GM23248 (cell line): Measurements from ENCODE around the gene WDR70.

Experiments
- EZH2 ChIP-seq: fragments of 200-600 bp; sonication (generic); IDR thresholded peaks from 2 replicates; pipeline ENCODE4 v1.6.1; 2018; ENCODE audit warnings: antibody characterized with exemption, mild to moderate bottlenecking; ENCODE audit not compliant: insufficient read depth, poor library complexity, severe bottlenecking
- EZH2phosphoT487 ChIP-seq: fragments of 200-600 bp; sonication (generic); IDR thresholded peaks from 2 replicates; pipeline ENCODE4 v1.6.1; 2018; ENCODE audit warnings: antibody characterized with exemption, moderate library complexity, mild to moderate bottlenecking, low read depth; ENCODE audit not compliant: insufficient read depth

DNA sequence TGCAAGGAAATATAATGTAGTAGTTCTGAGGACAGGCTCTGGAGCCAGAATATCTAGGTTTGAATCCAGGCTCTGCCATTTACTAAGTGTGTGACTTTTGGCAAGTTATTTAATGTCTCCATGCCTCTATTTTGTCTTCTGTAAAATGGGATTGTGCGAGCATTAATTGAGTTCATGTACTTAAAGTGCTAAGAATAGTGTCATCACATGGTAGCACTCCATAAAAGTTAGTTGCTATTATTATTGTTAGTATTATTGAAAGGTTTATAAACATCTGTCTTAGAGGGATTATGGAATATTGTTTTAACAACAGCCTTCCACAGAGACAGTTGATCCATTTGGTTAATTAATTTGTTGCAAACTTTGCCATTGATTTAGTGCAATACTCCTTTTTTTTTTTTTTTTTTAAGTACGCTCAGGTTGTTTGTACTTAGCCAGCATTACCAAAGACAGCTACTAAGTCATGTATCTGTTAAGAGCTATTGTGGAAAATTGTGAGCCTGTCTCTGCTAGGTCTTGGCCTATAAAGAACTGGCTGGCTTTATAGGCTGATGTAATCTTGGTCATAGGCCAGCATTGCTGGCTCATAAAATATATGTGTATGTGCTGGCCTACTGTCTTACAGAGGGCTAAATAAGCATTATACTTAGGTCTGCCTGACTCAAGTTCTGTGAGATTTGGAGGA is 174.7 kb downstream of the WDR70 start:
- TF ChIP-seq EZH2 = no peak
- no peak for TF ChIP-seq EZH2phosphoT487
